ENCODE results near the gene ENOX1.

- TF ChIP-seq POLR2A (IDR thresholded peaks at IDR 0.05), result no peak
- no peak for TF ChIP-seq CTCF (IDR thresholded peaks at IDR 0.05)
Measured at GRCh38 chr13:43611281-43612273, 175.2 kb downstream of the ENOX1 start.
